GM12878 (cell line): ENCODE data around the gene BFSP2. TPM values are rescaled to one million over a fixed set of nuclear protein-coding genes. Genes with fewer than 3 reads are reported as not detected.

Source experiments
- ATAC-seq: fragments of 200-7000 bp; cut with Tn5 transposase; 3 replicates; pipeline ENCODE4 v1.9.1; 2020; ENCODE audit warnings: mild to moderate bottlenecking, moderate library complexity
- BruUV-seq: library from RNA; stranded (reverse); fragments of 400-500 nt; replicated peaks from 2 replicates; lab custom pipeline; 2021; lab: Mats Ljungman, UMichigan
- CTCF ChIA-PET: fragments of 300-600 bp; sonication (Branson Sonifier 250); formaldehyde crosslinking; extraction: SDS; loops from one replicate; lab custom pipeline; 2021; ENCODE audit warnings: inconsistent platforms; lab: Yijun Ruan, JAX
- POLR2A ChIA-PET: fragments of 350-600 bp; formaldehyde crosslinking; extraction: SDS; loops from one replicate; lab custom pipeline; 2021; ENCODE audit warnings: inconsistent platforms; lab: Charles Lee
- RAD21 ChIA-PET: fragments of 300-600 bp; sonication (Branson Sonifier 250); formaldehyde crosslinking; loops from one replicate; lab custom pipeline; 2023; ENCODE audit warnings: antibody characterized with exemption; ENCODE audit not compliant: unreplicated experiment; lab: Charles Lee
- SMC1A ChIA-PET: fragments of 300-600 bp; sonication (Branson Sonifier 250); formaldehyde crosslinking; loops from one replicate; lab custom pipeline; 2023; ENCODE audit not compliant: unreplicated experiment, uncharacterized antibody; lab: Charles Lee
- DNase-seq: peaks from one replicate; pipeline ENCODE4 v3.0.0-alpha.2; 2011; ENCODE audit warnings: low read depth, low spot score
- FAIRE-seq: peaks from 3 replicates; lab custom pipeline; 2011; peaks lifted over from hg19 to GRCh38; lab: Jason Lieb, UNC
- H2AFZ ChIP-seq: 2 replicates; pipeline ENCODE4 v1.6.0; 2011; ENCODE audit warnings: low read depth, low read length, control low read depth; ENCODE audit not compliant: control insufficient read depth
- H3K27ac ChIP-seq: 2 replicates; pipeline ENCODE4 v1.5.1; 2011; ENCODE audit warnings: control low read depth; ENCODE audit not compliant: control insufficient read depth, insufficient read depth
- H3K27me3 ChIP-seq, 2 experiments: replicated peaks in 1 of 2; 2 replicates each; pipeline versions ENCODE4 v1.6.0 to v1.6.1; 2011; ENCODE audit warnings: low read length in 1 of 2; ENCODE audit not compliant: control insufficient read depth in 2 of 2, insufficient read depth in 2 of 2
- H3K36me3 ChIP-seq, 2 experiments: 2 replicates each; pipeline ENCODE4 v1.5.1; 2011; ENCODE audit warnings: low read length in 1 of 2; ENCODE audit not compliant: control insufficient read depth in 2 of 2, insufficient read depth in 2 of 2
- H3K4me1 ChIP-seq: 2 replicates; pipeline ENCODE4 v1.6.1; 2011; ENCODE audit warnings: mild to moderate bottlenecking, low read length, moderate library complexity, mixed read lengths; ENCODE audit not compliant: control insufficient read depth, insufficient read depth
- H3K4me2 ChIP-seq: 2 replicates; pipeline ENCODE4 v1.6.0; 2011; ENCODE audit warnings: control low read depth; ENCODE audit not compliant: control insufficient read depth, insufficient read depth
- H3K4me3 ChIP-seq: fragments of 200-600 bp; sonication (generic); 2 replicates; pipeline ENCODE4 v1.5.1; 2016
- H3K79me2 ChIP-seq: 2 replicates; pipeline ENCODE4 v1.6.0; 2011; ENCODE audit warnings: low read length; ENCODE audit not compliant: control insufficient read depth, insufficient read depth
- H3K9ac ChIP-seq: 2 replicates; pipeline ENCODE4 v1.8.0; 2011; ENCODE audit warnings: low read length, control low read depth, mixed read lengths; ENCODE audit not compliant: control insufficient read depth, insufficient read depth
- H3K9me3 ChIP-seq: replicated peaks from 3 replicates; pipeline ENCODE4 v1.5.1; 2011; ENCODE audit warnings: mild to moderate bottlenecking, low read length; ENCODE audit not compliant: control insufficient read depth, insufficient read depth
- H4K20me1 ChIP-seq: 2 replicates; pipeline ENCODE4 v1.6.0; 2011; ENCODE audit not compliant: control insufficient read depth, insufficient read depth
- BHLHE40 ChIP-seq, 2 experiments: fragments of 450-650 bp in 1 of 2; IDR thresholded peaks; 2 replicates each; pipeline ENCODE4 v1.6.1; 2011 to 2017; ENCODE audit warnings: low read depth in 2 of 2, borderline replicate concordance in 1 of 2, improper control_type of control experiment in 1 of 2, low read length in 1 of 2, mild to moderate bottlenecking in 1 of 2
- CBX3 ChIP-seq: fragments of 200-600 bp; sonication (generic); IDR thresholded peaks from 2 replicates; pipeline ENCODE4 v1.6.1; 2016; ENCODE audit warnings: low read depth, borderline replicate concordance
- CBX5 ChIP-seq: sonication (generic); IDR thresholded peaks from 2 replicates; pipeline ENCODE4 v1.6.1; 2016; ENCODE audit warnings: low read depth, moderate library complexity, mild to moderate bottlenecking, inconsistent platforms
- CREB1 ChIP-seq: IDR thresholded peaks from 2 replicates; pipeline ENCODE4 v1.6.1; 2012; ENCODE audit warnings: low read depth, mild to moderate bottlenecking, inconsistent platforms
- DPF2 ChIP-seq: fragments of 450-650 bp; IDR thresholded peaks from 2 replicates; pipeline ENCODE4 v1.6.1; 2017; ENCODE audit warnings: mild to moderate bottlenecking
- EED ChIP-seq: sonication (generic); IDR thresholded peaks from 2 replicates; pipeline ENCODE4 v1.6.1; 2016; ENCODE audit warnings: antibody characterized with exemption, low read depth
- EP300 ChIP-seq, 2 experiments: fragments of 150-350 bp in 1 of 2; IDR thresholded peaks; 2 replicates each; pipeline ENCODE4 v1.6.1; 2011 to 2012; ENCODE audit warnings: low read depth in 2 of 2, low read length in 2 of 2, borderline replicate concordance in 1 of 2, improper control_type of control experiment in 1 of 2, inconsistent platforms in 1 of 2; ENCODE audit not compliant: control insufficient read depth in 1 of 2
- GABPA ChIP-seq: IDR thresholded peaks from 2 replicates; pipeline ENCODE4 v1.6.1; 2014; ENCODE audit warnings: antibody characterized with exemption, low read depth, mild to moderate bottlenecking, inconsistent platforms
- MTA3 ChIP-seq: IDR thresholded peaks from 2 replicates; pipeline ENCODE4 v1.6.1; 2012; ENCODE audit warnings: low read length, inconsistent platforms, borderline replicate concordance
- POLR2AphosphoS5 ChIP-seq: IDR thresholded peaks from 2 replicates; pipeline ENCODE4 v1.6.1; 2011; ENCODE audit warnings: mild to moderate bottlenecking, low read length, inconsistent platforms
- POU2F2 ChIP-seq: IDR thresholded peaks from 3 replicates; pipeline ENCODE4 v1.6.1; 2011; ENCODE audit warnings: low read depth, mild to moderate bottlenecking, low read length, borderline replicate concordance
- RUNX3 ChIP-seq: IDR thresholded peaks from 2 replicates; pipeline ENCODE4 v1.6.1; 2012; ENCODE audit warnings: low read length, inconsistent platforms
- SMARCA5 ChIP-seq: fragments of 450-650 bp; IDR thresholded peaks from 2 replicates; pipeline ENCODE4 v1.6.1; 2017; ENCODE audit warnings: mild to moderate bottlenecking
- STAT1 ChIP-seq: fragments of 450-650 bp; conservative IDR thresholded peaks from 2 replicates; pipeline ENCODE4 v1.6.1; 2014; ENCODE audit warnings: antibody characterized with exemption, mild to moderate bottlenecking
- STAT3 ChIP-seq: IDR thresholded peaks from 2 replicates; pipeline ENCODE4 v1.6.1; 2011; ENCODE audit warnings: low read depth, low read length, improper control_type of control experiment
- YY1 ChIP-seq: IDR thresholded peaks from 2 replicates; pipeline ENCODE4 v1.6.1; 2011; ENCODE audit warnings: low read depth, mild to moderate bottlenecking, low read length
- WGBS: methylation state at CpG from one replicate; pipeline ENCODE4 v1.1.6; 2016; ENCODE audit warnings: low lambda C conversion rate; ENCODE audit not compliant: insufficient replicate concordance, insufficient coverage; ENCODE audit errors: missing lambda C conversion rate; 5-methylcytosine and 5-hydroxymethylcytosine counted together
- in situ Hi-C: fragments of 300-500 bp; cut with MboI; formaldehyde crosslinking; loops from 9 replicates; pipeline ENCODE4 v1.14.3; 2018; ENCODE audit warnings: mixed read lengths
- intact Hi-C: fragments of 100-400 bp; cut with micrococcal nuclease; formaldehyde crosslinking; loops from one replicate; pipeline ENCODE4 v1.14.2; 2022; ENCODE audit not compliant: unreplicated experiment
- polyA plus RNA-seq, 11 experiments: library from polyadenylated mRNA; depleted of rRNA in 4 of 11; unstranded in 6 of 11; stranded (reverse) in 5 of 11; fragments of >200 nt; fragmentation: Nextera tagmentation in 4 of 11; fragmentation: Illumina TruSeq in 1 of 11; extraction: Ambion mirVana in 4 of 11; extraction: Trizol in 1 of 11; gene quantifications; 1 replicate in 1 of 11; 2 replicates in 10 of 11; pipeline versions ENCODE4 v1.2.1 to v1.2.3, GENCODE V29; 2011 to 2016; ENCODE audit warnings: inconsistent platforms in 2 of 11, missing spikeins in 2 of 11, low read depth in 1 of 11
- total RNA-seq, 4 experiments: library from RNA; depleted of rRNA in 3 of 4; stranded (reverse); fragments of >200 nt in 3 of 4; fragmentation: Illumina TruSeq in 1 of 4; extraction: Trizol in 1 of 4; gene quantifications; 2 replicates each; pipeline versions ENCODE4 v1.2.1 to v1.2.3, GENCODE V29; 2013 to 2021
- TF ChIP-seq, protein P1 (sequence below): IDR thresholded peaks from 2 replicates; pipeline ENCODE4 v1.6.1; 2012; ENCODE audit warnings: low read depth, low read length, improper control_type of control experiment
- TF ChIP-seq, protein P2 (sequence below): fragments of 150-350 bp; IDR thresholded peaks from 2 replicates; pipeline ENCODE4 v1.6.1; 2014; ENCODE audit warnings: mild to moderate bottlenecking, low read depth, low read length
- TF ChIP-seq, protein P3 (sequence below): IDR thresholded peaks from 2 replicates; pipeline ENCODE4 v1.6.1; 2011; ENCODE audit warnings: borderline replicate concordance, low read depth, mild to moderate bottlenecking, moderate library complexity, low read length; ENCODE audit not compliant: insufficient read depth, poor library complexity, severe bottlenecking

The BFSP2 gene
- total and polyA plus RNA-seq, 10 of the 15 experiments (the other 5 are each of a cell fraction or from before 2014, with no cell fraction given), result 1.5 to 20.4 (median 7.3) TPM

DNA sequence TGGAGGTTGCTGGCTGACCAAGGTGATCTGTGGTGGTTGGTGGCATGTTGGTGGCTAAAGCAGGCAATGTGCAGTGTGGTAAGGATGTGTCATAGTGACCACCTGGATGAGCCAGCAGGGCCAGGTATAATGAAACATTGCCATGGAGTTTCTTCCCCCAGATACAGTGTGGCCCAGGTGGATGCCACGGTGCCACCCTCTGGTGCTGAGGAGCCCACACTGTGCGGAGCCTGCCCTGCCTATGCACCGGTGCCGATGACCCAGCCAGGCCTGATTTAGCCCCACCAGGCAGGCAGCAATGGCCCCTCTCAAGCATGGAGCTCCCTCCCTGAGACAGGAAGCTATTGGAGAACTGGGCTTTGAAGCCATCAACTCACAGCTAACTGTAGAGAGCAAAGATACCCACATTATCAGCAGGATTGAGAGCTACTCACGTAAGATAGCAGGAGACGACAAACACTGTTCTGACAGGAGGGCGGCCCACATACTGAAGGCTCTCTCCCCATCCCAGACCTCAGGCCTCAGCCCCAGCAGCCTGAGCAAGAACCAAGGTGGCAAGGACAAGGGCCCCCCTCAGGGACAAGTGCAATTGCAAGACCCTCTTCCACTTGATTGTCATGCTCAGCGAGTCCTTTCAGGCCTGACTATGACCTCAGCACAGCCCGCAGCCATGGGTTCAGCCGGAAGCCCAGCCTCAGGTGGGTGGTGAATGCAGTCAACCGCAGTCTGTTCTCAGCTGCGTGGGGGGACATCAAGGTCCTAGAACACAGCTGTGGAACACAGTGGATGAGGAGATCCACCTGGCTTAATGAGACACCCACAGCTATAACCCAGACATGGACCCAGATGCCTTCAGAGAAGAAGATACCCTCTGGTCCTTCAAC, 90.9 kb downstream of the BFSP2 start:
- Histone ChIP-seq H3K27ac (peak overlapping the region; percentile 88), H3K36me3 (no peaks in the 10 kb centered on the region; a peak in 1 of 4 replicates), H4K20me1 (no peaks in the 10 kb centered on the region), H3K79me2 (peaks cover 15% of the 10 kb centered on the region), H3K9ac (peak overlapping the region; percentile 59), H3K9me3 (peaks cover 11% of the 10 kb centered on the region; the same call in 2 of the 3 replicates), H2AFZ (peak overlapping the region; percentile 67), H3K27me3 (no peaks in the 10 kb centered on the region), H3K4me3 (peak overlapping the region; percentile 49; the same call in 1 of the 2 replicates), H3K4me2 (peak overlapping the region; percentile 93), H3K4me1 (peaks cover 43% of the 10 kb centered on the region)
- RAD21 ChIA-PET, result interaction anchor here (0.9 to 4.3 kb wide), 15 partner anchors 10 to 328 kb away, joined by 3 to 33 read pairs (median 7); partner anchors contain the start of gene CDV3
- SMC1A ChIA-PET, result interaction anchor here (0.5 to 5.7 kb wide), 14 partner anchors 12 to 120 kb away, joined by 3 to 76 read pairs (median 6); partner anchors contain the start of gene CDV3
- ATAC-seq, result peak; percentile 89
- CTCF ChIA-PET, result interaction anchor here (0.6 to 9.7 kb wide), 12 partner anchors 9 to 168 kb away, joined by 3 to 86 read pairs (median 4); no protein-coding TSS in a partner anchor
- 37% methylated on average over 12 of the region's 12 CpGs for WGBS
- POLR2A ChIA-PET, result interaction anchor here (1.0 to 1.4 kb wide), 5 partner anchors 10 to 84 kb away, joined by 3 to 4 read pairs (median 3); no protein-coding TSS in a partner anchor
- no TSS peak for BruUV-seq
- in situ Hi-C loops, result no loop called here
- DNase-seq, result peak; percentile 76
- peak; percentile 82 for FAIRE-seq
- intact Hi-C loops, result loop anchor here (2.0 to 5.0 kb wide), 2 partner anchors 43 to 82 kb away; partner anchors contain the start of gene CDV3
- TF ChIP-seq CREB1, result peak; percentile 83
- TF ChIP-seq RUNX3, result peak; percentile 100
- TF ChIP-seq STAT3, result no peak
- TF ChIP-seq POLR2AphosphoS5, result peak; percentile 70; the same call in 1 of the 2 replicates
- TF ChIP-seq EP300 (IDR thresholded peaks at IDR 0.05; ENCODE audit: borderline replicate concordance in 1 of 2, control insufficient read depth in 1 of 2, low read depth in 2 of 2, low read length in 2 of 2), result peak; percentile 71 to 80; a peak in 3 of 4 replicates
- peak; percentile 94; the same call in 1 of the 2 replicates for TF ChIP-seq MTA3
- TF ChIP-seq DPF2, result peak; percentile 89
- no peak for TF ChIP-seq SMARCA5
- TF ChIP-seq CBX3, result no peak
- TF ChIP-seq, protein P1, sequence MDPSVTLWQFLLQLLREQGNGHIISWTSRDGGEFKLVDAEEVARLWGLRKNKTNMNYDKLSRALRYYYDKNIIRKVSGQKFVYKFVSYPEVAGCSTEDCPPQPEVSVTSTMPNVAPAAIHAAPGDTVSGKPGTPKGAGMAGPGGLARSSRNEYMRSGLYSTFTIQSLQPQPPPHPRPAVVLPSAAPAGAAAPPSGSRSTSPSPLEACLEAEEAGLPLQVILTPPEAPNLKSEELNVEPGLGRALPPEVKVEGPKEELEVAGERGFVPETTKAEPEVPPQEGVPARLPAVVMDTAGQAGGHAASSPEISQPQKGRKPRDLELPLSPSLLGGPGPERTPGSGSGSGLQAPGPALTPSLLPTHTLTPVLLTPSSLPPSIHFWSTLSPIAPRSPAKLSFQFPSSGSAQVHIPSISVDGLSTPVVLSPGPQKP, result no peak
- peak; percentile 40 for TF ChIP-seq YY1
- TF ChIP-seq, protein P2, sequence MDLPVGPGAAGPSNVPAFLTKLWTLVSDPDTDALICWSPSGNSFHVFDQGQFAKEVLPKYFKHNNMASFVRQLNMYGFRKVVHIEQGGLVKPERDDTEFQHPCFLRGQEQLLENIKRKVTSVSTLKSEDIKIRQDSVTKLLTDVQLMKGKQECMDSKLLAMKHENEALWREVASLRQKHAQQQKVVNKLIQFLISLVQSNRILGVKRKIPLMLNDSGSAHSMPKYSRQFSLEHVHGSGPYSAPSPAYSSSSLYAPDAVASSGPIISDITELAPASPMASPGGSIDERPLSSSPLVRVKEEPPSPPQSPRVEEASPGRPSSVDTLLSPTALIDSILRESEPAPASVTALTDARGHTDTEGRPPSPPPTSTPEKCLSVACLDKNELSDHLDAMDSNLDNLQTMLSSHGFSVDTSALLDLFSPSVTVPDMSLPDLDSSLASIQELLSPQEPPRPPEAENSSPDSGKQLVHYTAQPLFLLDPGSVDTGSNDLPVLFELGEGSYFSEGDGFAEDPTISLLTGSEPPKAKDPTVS, result no peak
- peak; percentile 74; the same call in 1 of the 2 replicates for TF ChIP-seq CBX5
- TF ChIP-seq, protein P3, sequence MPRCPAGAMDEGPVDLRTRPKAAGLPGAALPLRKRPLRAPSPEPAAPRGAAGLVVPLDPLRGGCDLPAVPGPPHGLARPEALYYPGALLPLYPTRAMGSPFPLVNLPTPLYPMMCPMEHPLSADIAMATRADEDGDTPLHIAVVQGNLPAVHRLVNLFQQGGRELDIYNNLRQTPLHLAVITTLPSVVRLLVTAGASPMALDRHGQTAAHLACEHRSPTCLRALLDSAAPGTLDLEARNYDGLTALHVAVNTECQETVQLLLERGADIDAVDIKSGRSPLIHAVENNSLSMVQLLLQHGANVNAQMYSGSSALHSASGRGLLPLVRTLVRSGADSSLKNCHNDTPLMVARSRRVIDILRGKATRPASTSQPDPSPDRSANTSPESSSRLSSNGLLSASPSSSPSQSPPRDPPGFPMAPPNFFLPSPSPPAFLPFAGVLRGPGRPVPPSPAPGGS, result peak; percentile 70
- TF ChIP-seq EED, result peak; percentile 82
- peak in 1 of 2 experiments; percentile 65; a peak in 3 of 4 replicates for TF ChIP-seq BHLHE40 (IDR thresholded peaks at IDR 0.05; ENCODE audit: borderline replicate concordance in 1 of 2, low read depth in 2 of 2, low read length in 1 of 2)
- TF ChIP-seq POU2F2, result peak; percentile 78; the same call in 1 of the 3 replicates
- TF ChIP-seq GABPA, result peak; percentile 62
- no peak for TF ChIP-seq STAT1
